ENCODE data around the gene CIB4. TPM values are rescaled to one million over a fixed set of nuclear protein-coding genes. Genes with fewer than 3 reads are reported as not detected.

CIB4 gene
- total RNA-seq, 2 donors from 2014 or later, result not detected

DNA sequence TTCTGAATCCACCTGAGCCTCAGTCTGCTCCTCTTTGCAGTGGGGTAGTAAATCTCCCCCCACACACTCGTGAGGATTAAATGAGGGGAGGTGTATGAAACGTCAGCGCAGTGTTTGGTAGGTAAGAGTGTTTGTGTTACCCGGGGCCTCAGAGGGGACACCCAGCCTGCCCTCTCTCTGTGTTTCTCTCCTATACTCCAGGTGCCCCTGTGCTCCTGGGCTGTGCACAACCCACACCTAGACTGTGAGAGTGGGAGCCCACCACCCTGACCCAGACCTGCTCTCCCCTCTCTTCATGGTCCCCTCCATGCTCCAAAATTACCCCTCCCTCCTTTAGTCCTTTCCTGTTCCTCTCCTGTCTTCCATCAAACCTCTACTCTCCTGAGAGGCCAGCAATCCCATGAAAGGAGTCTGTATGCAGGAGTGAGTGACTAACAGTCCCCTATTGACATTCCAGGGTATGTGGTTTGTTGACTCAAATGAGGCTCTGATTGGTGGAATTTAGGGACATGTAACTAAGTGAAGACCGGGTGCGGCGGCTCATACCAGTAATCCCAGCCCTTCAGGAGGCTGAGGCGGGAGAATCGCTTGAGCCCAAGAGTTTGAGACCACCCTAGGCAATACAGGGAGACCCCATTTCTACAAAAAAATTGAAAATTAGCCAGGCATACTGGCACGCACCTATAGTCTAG lies 10.4 kb downstream of the CIB4 start:
- Mint-ChIP-seq H3K36me3 (no peaks in the 10 kb centered on the region), H3K27ac (no peak overlapping the region), H3K4me1 (ENCODE audit: low read depth in 2 of 2) (peaks cover 3 to 4% of the 10 kb centered on the region in 2 donors), H3K9me3 (no peaks in the 10 kb centered on the region), H3K4me3 (no peak overlapping the region), H3K27me3 (no peaks in the 10 kb centered on the region)
- no peak for ATAC-seq
- DNase-seq (ENCODE audit: low spot score), result no peak

DNA sequence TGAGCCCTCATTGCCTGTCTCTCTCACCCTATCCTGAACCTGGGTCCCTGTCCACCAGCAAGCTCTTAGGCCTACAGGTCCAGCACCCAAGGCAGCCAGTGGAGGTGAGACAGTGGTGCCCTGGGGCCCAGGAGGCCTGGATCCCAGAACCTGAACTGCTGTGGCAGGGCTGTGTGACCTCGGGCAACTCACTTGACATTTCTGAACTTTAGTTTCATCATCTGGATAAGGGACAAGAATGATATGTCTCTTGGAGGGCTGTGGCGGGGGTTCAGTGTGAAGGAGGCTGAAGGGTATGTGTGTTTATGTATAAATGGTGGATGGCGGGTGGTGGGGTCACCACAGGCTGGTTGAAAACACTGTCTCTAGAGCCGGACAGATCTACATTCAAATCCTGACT lies 10.9 kb downstream of the CIB4 start:
- Mint-ChIP-seq H3K36me3 (no peaks in the 10 kb centered on the region), H3K9me3 (no peaks in the 10 kb centered on the region), H3K4me1 (ENCODE audit: low read depth in 2 of 2) (peaks cover 3 to 4% of the 10 kb centered on the region in 2 donors), H3K27ac (no peak overlapping the region), H3K4me3 (no peak overlapping the region), H3K27me3 (no peaks in the 10 kb centered on the region)
- ATAC-seq (no peak), DNase-seq (ENCODE audit: low spot score) (peak; percentile 51)

GRCh38 chr2:26629751-26630150 lies 11.4 kb downstream of the CIB4 start:
- no peaks in the 10 kb centered on the region for H3K36me3 Mint-ChIP-seq
- H3K4me3 Mint-ChIP-seq, result no peak overlapping the region
- peaks cover 3 to 4% of the 10 kb centered on the region in 2 donors for H3K4me1 Mint-ChIP-seq (ENCODE audit: low read depth in 2 of 2)
- no peak overlapping the region for H3K27ac Mint-ChIP-seq
- no peaks in the 10 kb centered on the region for H3K27me3 Mint-ChIP-seq
- ATAC-seq (no peak), DNase-seq (ENCODE audit: low spot score) (no peak)
- no peaks in the 10 kb centered on the region for H3K9me3 Mint-ChIP-seq

- H3K27me3 Mint-ChIP-seq, result no peaks in the 10 kb centered on the region
- H3K27ac Mint-ChIP-seq, result no peak overlapping the region
- ATAC-seq, result no peak
- H3K9me3 Mint-ChIP-seq, result no peaks in the 10 kb centered on the region
- H3K4me1 Mint-ChIP-seq (ENCODE audit: low read depth in 2 of 2), result peaks cover 3 to 4% of the 10 kb centered on the region in 2 donors
- DNase-seq (ENCODE audit: low spot score), result no peak
- H3K4me3 Mint-ChIP-seq, result no peak overlapping the region
- H3K36me3 Mint-ChIP-seq, result no peaks in the 10 kb centered on the region
Observed at GRCh38 chr2:26629346-26629630, 11.9 kb downstream of the CIB4 start.

GRCh38 chr2:26628561-26629345 lies 12.4 kb downstream of the CIB4 start:
- DNase-seq (ENCODE audit: low spot score) (peak; percentile 51), ATAC-seq (no peak)
- Mint-ChIP-seq H3K27me3 (no peaks in the 10 kb centered on the region), H3K4me1 (ENCODE audit: low read depth in 2 of 2) (peaks cover 3 to 4% of the 10 kb centered on the region in 2 donors), H3K4me3 (no peak overlapping the region), H3K27ac (no peak overlapping the region), H3K9me3 (no peaks in the 10 kb centered on the region), H3K36me3 (no peaks in the 10 kb centered on the region)

DNA sequence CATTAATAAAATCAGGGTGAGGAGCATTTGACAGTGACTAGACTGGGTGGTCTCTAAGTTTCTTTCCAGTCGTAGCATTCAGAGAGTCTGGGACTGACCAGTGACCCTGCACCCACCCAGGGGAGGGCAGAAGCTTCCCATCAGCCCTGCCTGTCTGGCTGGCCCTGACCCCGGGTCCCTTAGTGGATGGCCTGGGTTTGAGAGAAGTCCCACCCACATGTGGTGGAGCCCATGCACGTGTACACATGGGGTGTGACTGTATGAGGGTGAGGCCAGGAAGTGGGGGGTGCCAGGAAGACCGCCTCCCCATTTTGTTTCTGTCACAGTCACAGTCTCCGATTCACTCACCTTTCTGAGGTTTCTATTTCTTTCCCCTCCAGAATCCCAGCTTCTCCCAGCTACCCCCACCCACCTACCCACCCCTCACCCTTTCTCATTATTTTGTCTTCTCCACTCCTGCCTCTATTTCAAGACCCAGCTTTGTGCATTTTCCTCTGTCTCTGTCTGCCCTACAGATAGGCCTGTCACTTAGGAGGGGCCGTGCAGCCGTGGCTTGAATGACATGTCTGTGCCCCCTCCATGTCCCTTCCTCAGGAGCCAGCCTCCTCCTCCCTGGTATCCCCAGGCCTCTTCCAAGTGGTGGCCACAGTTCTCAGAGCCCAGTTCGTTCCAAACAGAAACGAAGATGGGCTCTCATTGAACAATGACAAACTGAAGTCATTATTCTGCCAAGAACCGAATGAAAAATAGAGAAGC lies 13.6 kb downstream of the CIB4 start:
- ATAC-seq, result no peak
- no peak for DNase-seq (ENCODE audit: low spot score)
- H3K36me3 Mint-ChIP-seq, result no peaks in the 10 kb centered on the region
- H3K4me1 Mint-ChIP-seq (ENCODE audit: low read depth in 2 of 2), result peaks cover 3 to 4% of the 10 kb centered on the region in 2 donors
- no peak overlapping the region for H3K4me3 Mint-ChIP-seq
- H3K27me3 Mint-ChIP-seq, result no peaks in the 10 kb centered on the region
- H3K9me3 Mint-ChIP-seq, result no peaks in the 10 kb centered on the region
- H3K27ac Mint-ChIP-seq, result no peak overlapping the region

DNA sequence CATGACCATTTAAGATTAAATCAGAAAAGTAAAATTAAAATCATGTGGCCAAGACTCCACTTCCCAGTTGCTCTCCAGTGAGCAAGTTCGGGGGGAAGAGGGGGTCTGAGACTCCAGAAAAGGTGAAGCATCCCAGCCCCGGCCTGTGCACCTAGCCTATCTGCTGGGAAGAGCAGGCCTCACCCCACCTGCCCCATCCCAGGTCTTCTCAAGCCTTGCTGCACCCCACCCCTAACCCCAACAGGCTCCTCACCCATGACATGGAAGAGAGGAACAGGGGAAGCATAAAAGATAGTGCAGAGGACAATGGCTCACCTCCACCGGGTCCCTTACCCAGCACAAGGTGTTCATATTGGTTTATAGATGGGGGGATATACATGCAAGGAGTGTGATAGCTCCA lies 14.6 kb downstream of the CIB4 start:
- DNase-seq (ENCODE audit: low spot score), result no peak

DNA sequence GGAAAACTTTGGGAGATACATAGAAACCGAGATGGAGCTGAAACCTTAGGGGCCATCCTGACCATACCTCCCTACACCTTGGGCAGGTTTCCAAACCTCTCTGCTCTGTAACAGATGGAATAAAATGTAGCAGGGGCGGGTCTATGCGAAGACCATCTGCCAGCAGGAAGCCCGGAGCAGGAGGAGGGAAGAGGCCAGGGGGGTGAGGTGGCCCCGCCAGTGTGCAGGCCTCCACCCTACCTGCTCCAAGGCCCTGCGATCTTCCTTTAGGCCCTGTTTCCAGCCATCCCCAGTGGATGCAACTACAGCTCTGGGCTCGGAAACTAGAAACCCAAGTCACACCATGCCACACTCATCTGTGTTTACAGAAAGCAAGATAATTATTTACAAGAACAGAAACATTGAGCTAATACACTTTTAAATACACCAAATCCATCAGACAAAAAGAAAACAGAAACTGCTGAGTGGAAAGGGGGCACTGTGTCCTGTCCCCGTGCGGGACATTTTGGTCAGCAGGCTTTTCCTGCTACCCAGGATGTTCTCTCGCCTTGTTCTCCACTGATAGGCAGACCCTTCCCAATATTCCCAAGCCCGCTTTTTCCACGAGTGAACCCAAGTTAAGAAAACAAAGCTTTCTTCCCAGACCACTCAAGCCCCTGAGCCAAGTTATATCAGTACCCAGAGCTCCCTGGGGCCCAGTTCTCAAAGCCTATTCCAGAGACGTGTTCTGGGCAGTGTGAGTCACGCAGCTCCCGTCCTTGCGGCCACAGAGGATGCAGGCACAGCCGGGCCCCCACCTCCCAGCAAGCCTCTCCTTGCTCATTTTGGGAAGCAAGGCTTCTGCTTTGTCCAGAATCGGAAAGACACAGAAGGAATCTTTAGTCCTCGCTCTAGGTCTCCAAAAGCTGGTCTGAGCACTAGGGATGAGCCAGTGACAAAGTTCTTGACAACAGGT lies 17.3 kb downstream of the CIB4 start:
- Mint-ChIP-seq H3K4me3 (no peak overlapping the region), H3K9me3 (no peaks in the 10 kb centered on the region), H3K27me3 (peaks cover 5 to 8% of the 10 kb centered on the region in 2 donors), H3K4me1 (ENCODE audit: low read depth in 2 of 2) (peaks cover 4 to 9% of the 10 kb centered on the region in 2 donors), H3K27ac (no peak overlapping the region), H3K36me3 (no peaks in the 10 kb centered on the region)
- DNase-seq (ENCODE audit: low spot score) (no peak), ATAC-seq (no peak)

More for the DNA sequence above, 14.6 kb downstream of the CIB4 start:
- Mint-ChIP-seq H3K4me1 (ENCODE audit: low read depth in 2 of 2) (peaks cover 3 to 4% of the 10 kb centered on the region in 2 donors), H3K36me3 (no peaks in the 10 kb centered on the region), H3K27me3 (no peaks in the 10 kb centered on the region), H3K9me3 (no peaks in the 10 kb centered on the region), H3K27ac (no peak overlapping the region), H3K4me3 (no peak overlapping the region)
- ATAC-seq, result no peak

- DNase-seq (ENCODE audit: low spot score), result no peak
- H3K27me3 Mint-ChIP-seq, result peaks cover 8 to 12% of the 10 kb centered on the region in 2 donors
- no peaks in the 10 kb centered on the region for H3K36me3 Mint-ChIP-seq
- no peak overlapping the region for H3K4me3 Mint-ChIP-seq
- H3K4me1 Mint-ChIP-seq (ENCODE audit: low read depth in 2 of 2), result peaks cover 0 to 6% of the 10 kb centered on the region in 2 donors
- no peak for ATAC-seq
- no peak overlapping the region for H3K27ac Mint-ChIP-seq
- no peaks in the 10 kb centered on the region for H3K9me3 Mint-ChIP-seq
Observed at GRCh38 chr2:26621469-26622199, 19.5 kb downstream of the CIB4 start.

DNA sequence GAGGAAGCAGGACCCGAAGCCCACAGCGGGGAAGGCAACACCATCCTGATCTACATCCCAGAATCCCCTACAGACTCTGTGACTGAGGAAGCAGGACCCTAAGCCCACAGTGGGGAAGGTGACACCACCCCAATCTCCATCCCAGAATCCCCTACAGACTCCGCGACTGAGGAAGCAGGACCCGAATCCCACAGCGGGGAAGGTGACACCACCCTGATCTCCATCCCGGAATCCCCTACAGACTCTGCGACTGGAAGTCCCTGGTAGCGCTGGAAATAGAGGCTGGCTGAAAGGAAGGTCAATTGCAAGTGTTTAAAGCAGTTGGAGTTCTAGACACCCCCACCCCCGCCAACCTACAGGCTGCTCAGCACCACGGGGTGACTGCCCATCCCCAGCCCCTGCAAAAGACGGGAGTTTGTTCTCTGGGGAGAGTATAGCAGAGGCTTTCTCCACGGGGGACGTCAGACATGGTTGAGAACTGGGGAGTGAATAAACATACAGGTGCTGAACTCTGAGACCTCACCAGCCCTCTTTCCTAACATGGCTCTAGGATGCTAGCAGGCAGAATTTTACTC lies 21.0 kb downstream of the CIB4 start:
- Mint-ChIP-seq H3K27me3 (peaks cover 8 to 14% of the 10 kb centered on the region in 2 donors), H3K9me3 (no peaks in the 10 kb centered on the region), H3K4me3 (no peak overlapping the region), H3K4me1 (ENCODE audit: low read depth in 2 of 2) (peaks cover 0 to 6% of the 10 kb centered on the region in 2 donors), H3K27ac (no peak overlapping the region), H3K36me3 (no peaks in the 10 kb centered on the region)
- DNase-seq (ENCODE audit: low spot score), result no peak
- no peak for ATAC-seq

DNA sequence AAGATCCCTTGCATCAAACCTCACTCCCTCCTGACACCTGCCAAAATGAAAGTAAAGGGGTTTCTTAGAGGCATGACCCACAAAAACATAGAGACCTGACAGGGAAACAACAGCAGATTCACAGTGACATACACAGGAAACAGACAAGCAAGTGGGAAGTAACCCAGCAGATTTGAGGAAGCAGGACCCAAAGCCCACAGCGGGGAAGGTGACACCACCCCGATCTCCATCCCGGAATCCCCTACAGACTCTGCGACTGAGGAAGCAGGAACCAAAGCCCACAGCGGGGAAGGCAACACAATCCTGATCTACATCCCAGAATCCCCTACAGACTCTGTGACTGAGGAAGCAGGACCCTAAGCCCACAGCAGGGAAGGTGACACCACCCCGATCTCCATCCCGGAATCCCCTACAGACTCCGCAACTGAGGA lies 21.6 kb downstream of the CIB4 start:
- Mint-ChIP-seq H3K9me3 (no peaks in the 10 kb centered on the region), H3K4me3 (no peak overlapping the region), H3K36me3 (no peaks in the 10 kb centered on the region), H3K27ac (no peak overlapping the region), H3K4me1 (ENCODE audit: low read depth in 2 of 2) (peaks cover 0 to 6% of the 10 kb centered on the region in 2 donors), H3K27me3 (peaks cover 8 to 14% of the 10 kb centered on the region in 2 donors)
- no peak for DNase-seq (ENCODE audit: low spot score)
- no peak for ATAC-seq

- ATAC-seq (no peak), DNase-seq (ENCODE audit: low spot score) (no peak)
- Mint-ChIP-seq H3K4me1 (ENCODE audit: low read depth in 2 of 2) (peaks cover 0 to 6% of the 10 kb centered on the region in 2 donors), H3K36me3 (no peaks in the 10 kb centered on the region), H3K27ac (no peak overlapping the region), H3K9me3 (no peaks in the 10 kb centered on the region), H3K4me3 (no peak overlapping the region), H3K27me3 (peaks cover 8 to 14% of the 10 kb centered on the region in 2 donors)
Observed at GRCh38 chr2:26619096-26619495, 22.1 kb downstream of the CIB4 start.

Measured in natural killer cell treated with Interleukin-12 subunit alpha and Interleukin-12 subunit beta and Interleukin-15 and Interleukin-18, amount 100 ng/mL, for 72 hours (primary cell).